ENCODE data around the gene MYO3B. TPM values are rescaled to one million over a fixed set of nuclear protein-coding genes. Genes with fewer than 3 reads are reported as not detected.

MYO3B gene
- total RNA-seq, 1 donor from 2014 or later: not detected

- no peaks in the 10 kb centered on the region for H3K36me3 ChIP-seq
- intact Hi-C loops (cut with DNase I): no loop called here
- no peak for TF ChIP-seq CTCF (IDR thresholded peaks at IDR 0.05)
- H3K9me3 ChIP-seq: no peaks in the 10 kb centered on the region
- DNase-seq: no peak
- H3K4me1 ChIP-seq: no peaks in the 10 kb centered on the region
- H3K27ac ChIP-seq: no peak overlapping the region
- H3K27me3 ChIP-seq (ENCODE audit: low read depth): no peaks in the 10 kb centered on the region
- H3K4me3 ChIP-seq: no peak overlapping the region
- ATAC-seq: no peak
Observed at GRCh38 chr2:170475878-170476277, 297.9 kb downstream of the MYO3B start.

- H3K4me3 ChIP-seq: no peak overlapping the region
- H3K4me1 ChIP-seq: no peaks in the 10 kb centered on the region
- no peak for ATAC-seq
- intact Hi-C loops (cut with DNase I): no loop called here
- no peak for TF ChIP-seq CTCF (IDR thresholded peaks at IDR 0.05)
- H3K36me3 ChIP-seq: no peaks in the 10 kb centered on the region
- no peak overlapping the region for H3K27ac ChIP-seq
- no peak for DNase-seq
- H3K27me3 ChIP-seq (ENCODE audit: low read depth): no peaks in the 10 kb centered on the region
- H3K9me3 ChIP-seq: no peaks in the 10 kb centered on the region
Observed at GRCh38 chr2:170477630-170478029, 299.7 kb downstream of the MYO3B start.

- no peaks in the 10 kb centered on the region for H3K9me3 ChIP-seq
- H3K36me3 ChIP-seq: no peaks in the 10 kb centered on the region
- no peak overlapping the region for H3K27ac ChIP-seq
- H3K27me3 ChIP-seq (ENCODE audit: low read depth): no peaks in the 10 kb centered on the region
- ATAC-seq (no peak), DNase-seq (no peak)
- TF ChIP-seq CTCF (IDR thresholded peaks at IDR 0.05): no peak
- intact Hi-C loops (cut with DNase I): loop anchor here (10.0 kb wide), 1 partner anchor 334 kb away; the partner anchor contains the start of gene GAD1
- H3K4me1 ChIP-seq: no peaks in the 10 kb centered on the region
- no peak overlapping the region for H3K4me3 ChIP-seq
Observed at GRCh38 chr2:170481201-170481600, 303.3 kb downstream of the MYO3B start.

- TF ChIP-seq CTCF (IDR thresholded peaks at IDR 0.05): no peak
- ATAC-seq (no peak), DNase-seq (no peak)
- Histone ChIP-seq H3K36me3 (no peaks in the 10 kb centered on the region), H3K27ac (no peak overlapping the region), H3K4me1 (no peaks in the 10 kb centered on the region), H3K27me3 (ENCODE audit: low read depth) (no peaks in the 10 kb centered on the region), H3K9me3 (no peaks in the 10 kb centered on the region), H3K4me3 (no peak overlapping the region)
- intact Hi-C loops (cut with DNase I): loop anchor here (10.0 kb wide), 1 partner anchor 330 kb away; the partner anchor contains the start of gene GAD1
Observed at GRCh38 chr2:170484552-170484951, 306.6 kb downstream of the MYO3B start.

- DNase-seq (no peak), ATAC-seq (no peak)
- Histone ChIP-seq H3K4me1 (no peaks in the 10 kb centered on the region), H3K9me3 (no peaks in the 10 kb centered on the region), H3K36me3 (no peaks in the 10 kb centered on the region), H3K27ac (no peak overlapping the region), H3K27me3 (ENCODE audit: low read depth) (no peaks in the 10 kb centered on the region), H3K4me3 (no peak overlapping the region)
- intact Hi-C loops (cut with DNase I): loop anchor here (10.0 kb wide), 1 partner anchor 329 kb away; the partner anchor contains the start of gene GAD1
- TF ChIP-seq CTCF (IDR thresholded peaks at IDR 0.05): no peak
Observed at GRCh38 chr2:170485254-170486026, 307.5 kb downstream of the MYO3B start.

Data from lower lobe of right lung (tissue), 2 donors.